ENCODE data around the gene BHLHE40. TPM values are rescaled to one million over a fixed set of nuclear protein-coding genes. Genes with fewer than 3 reads are reported as not detected.

The BHLHE40 gene
- total RNA-seq, 3 donors from 2014 or later = 13.8 to 177 (median 135) TPM

DNA sequence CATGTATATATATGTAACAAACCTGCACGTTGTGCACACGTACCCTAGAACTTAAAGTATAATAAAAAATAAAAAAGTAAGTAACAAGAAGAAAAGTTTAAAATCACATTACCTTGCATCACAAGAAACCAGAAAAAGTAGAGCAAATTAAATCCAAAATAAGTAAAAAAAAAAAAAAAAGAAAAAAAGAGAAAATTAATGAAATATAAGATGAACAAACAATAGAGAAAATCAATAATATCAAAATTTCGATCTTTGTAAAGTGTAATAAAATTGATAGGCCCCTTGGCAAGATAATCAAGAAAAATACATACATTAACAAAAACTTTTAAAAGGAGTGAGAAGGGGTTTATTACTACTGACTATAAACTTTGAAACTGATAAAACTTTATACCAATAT lies 7.4 kb upstream of the BHLHE40 start:
- Histone ChIP-seq H3K27me3 (no peaks in the 10 kb centered on the region), H3K4me3 (no peak overlapping the region), H3K27ac (no peak overlapping the region), H3K36me3 (no peaks in the 10 kb centered on the region), H3K4me1 (no peaks in the 10 kb centered on the region), H3K9me3 (no peaks in the 10 kb centered on the region)
- no peak for TF ChIP-seq POLR2A (IDR thresholded peaks at IDR 0.05)
- TF ChIP-seq POLR2AphosphoS5 (IDR thresholded peaks at IDR 0.05) = no peak
- TF ChIP-seq, protein P1, sequence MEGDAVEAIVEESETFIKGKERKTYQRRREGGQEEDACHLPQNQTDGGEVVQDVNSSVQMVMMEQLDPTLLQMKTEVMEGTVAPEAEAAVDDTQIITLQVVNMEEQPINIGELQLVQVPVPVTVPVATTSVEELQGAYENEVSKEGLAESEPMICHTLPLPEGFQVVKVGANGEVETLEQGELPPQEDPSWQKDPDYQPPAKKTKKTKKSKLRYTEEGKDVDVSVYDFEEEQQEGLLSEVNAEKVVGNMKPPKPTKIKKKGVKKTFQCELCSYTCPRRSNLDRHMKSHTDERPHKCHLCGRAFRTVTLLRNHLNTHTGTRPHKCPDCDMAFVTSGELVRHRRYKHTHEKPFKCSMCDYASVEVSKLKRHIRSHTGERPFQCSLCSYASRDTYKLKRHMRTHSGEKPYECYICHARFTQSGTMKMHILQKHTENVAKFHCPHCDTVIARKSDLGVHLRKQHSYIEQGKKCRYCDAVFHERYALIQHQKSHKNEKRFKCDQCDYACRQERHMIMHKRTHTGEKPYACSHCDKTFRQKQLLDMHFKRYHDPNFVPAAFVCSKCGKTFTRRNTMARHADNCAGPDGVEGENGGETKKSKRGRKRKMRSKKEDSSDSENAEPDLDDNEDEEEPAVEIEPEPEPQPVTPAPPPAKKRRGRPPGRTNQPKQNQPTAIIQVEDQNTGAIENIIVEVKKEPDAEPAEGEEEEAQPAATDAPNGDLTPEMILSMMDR (IDR thresholded peaks at IDR 0.05) = no peak
- intact Hi-C loops (cut with DNase I; ENCODE audit: low total_unique reads) = no loop called here
- DNase-seq (ENCODE audit: low spot score in 2 of 2) = no peak

DNA sequence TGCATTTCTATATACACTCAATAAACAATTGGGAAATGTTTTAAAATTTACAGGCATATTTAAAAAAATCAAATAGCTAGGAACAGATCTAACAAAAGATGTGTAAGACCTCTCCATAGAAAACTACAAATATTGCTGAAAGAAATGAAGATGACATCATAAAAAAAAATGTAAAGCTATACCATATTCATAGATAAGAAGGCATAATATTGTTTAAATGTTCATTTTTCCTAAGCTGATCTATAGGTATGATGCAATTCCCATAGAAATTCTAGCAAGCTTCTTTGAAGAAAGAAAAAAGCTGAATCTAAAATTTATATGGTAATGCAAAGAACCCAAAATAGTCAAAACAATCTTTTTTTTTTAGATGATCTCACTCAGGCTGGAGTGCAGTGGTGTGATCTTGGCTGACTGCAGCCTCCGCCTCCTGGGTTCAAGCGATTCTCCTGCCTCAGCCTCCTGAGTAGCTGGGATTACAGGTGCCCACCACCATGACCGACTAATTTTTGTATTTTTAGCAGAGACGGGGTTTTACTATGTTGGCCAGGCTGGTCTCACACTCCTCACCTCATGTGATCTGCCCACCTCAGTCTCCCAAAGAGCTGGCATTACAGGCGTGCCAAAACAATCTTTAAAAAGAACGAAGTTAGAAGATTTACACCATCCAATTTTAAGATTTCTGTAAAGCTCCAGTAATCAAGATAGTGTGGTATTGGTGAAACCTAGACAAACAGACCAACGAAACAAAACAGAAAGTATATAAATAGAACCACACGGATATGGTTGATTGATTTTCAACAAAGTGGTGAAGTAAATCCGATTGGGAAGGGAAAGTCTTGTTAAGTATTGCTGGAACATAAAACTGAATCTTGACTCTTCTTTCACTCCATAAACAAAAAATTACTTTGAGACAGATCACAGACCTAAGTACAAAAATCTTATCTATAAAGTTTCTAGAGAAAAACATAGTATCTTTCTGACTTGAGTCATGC lies 6.3 kb upstream of the BHLHE40 start:
- no peaks in the 10 kb centered on the region for H3K27me3 ChIP-seq
- intact Hi-C loops (cut with DNase I; ENCODE audit: low total_unique reads) = no loop called here
- no peak overlapping the region for H3K27ac ChIP-seq
- no peaks in the 10 kb centered on the region for H3K4me1 ChIP-seq
- H3K4me3 ChIP-seq = no peak overlapping the region
- TF ChIP-seq POLR2A (IDR thresholded peaks at IDR 0.05) = no peak
- no peak for TF ChIP-seq POLR2AphosphoS5 (IDR thresholded peaks at IDR 0.05)
- TF ChIP-seq, protein P1 (IDR thresholded peaks at IDR 0.05) = no peak
- no peaks in the 10 kb centered on the region for H3K36me3 ChIP-seq
- no peaks in the 10 kb centered on the region for H3K9me3 ChIP-seq
- no peak for DNase-seq (ENCODE audit: low spot score in 2 of 2)

DNA sequence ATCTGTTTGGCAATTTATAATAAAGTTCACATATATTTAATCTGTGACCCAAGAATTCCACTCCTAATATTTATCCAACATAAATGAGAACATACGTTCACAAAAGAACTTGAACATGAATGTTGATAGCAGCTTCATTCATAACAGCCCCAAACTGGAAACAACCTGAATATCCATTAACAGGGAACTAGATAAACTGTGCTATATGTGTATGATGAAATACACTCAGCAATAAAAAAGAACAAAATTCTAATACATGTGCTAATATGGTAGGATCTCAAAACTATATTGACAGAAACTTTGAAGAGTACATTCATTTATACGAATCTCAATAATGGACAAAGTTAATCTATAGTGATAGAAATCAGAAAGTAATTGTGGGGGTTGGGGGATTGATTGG lies 5.1 kb upstream of the BHLHE40 start:
- Histone ChIP-seq H3K9me3 (no peaks in the 10 kb centered on the region), H3K36me3 (no peaks in the 10 kb centered on the region), H3K27me3 (no peaks in the 10 kb centered on the region), H3K4me3 (no peak overlapping the region), H3K4me1 (no peaks in the 10 kb centered on the region), H3K27ac (no peak overlapping the region)
- TF ChIP-seq POLR2AphosphoS5 (IDR thresholded peaks at IDR 0.05) (no peak), POLR2A (IDR thresholded peaks at IDR 0.05) (no peak)
- TF ChIP-seq, protein P1 (IDR thresholded peaks at IDR 0.05) = no peak
- intact Hi-C loops (cut with DNase I; ENCODE audit: low total_unique reads) = no loop called here
- DNase-seq (ENCODE audit: low spot score in 2 of 2) = no peak

DNA sequence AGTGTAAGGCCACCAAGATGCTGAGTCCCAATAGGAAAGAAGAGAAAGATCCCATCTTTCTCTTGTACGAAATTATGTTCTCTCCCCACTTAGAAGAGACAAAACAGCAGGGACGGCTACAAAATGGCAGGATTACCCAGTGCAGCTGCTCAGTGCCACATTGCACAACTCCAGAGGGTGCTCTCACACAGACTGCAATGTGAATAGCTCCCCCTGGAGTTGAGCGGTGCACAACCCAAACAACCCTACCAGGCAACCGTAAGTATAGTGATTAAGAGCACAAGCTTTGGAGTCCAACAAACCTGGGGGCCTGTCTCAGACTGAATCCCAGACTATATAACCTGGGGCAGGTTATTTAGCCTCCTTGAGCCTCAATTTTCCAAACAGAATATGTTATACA lies 3.1 kb upstream of the BHLHE40 start:
- intact Hi-C loops (cut with DNase I; ENCODE audit: low total_unique reads) = loop anchor here (5.0 kb wide), 1 partner anchor 249 kb away; no protein-coding TSS in a partner anchor
- Histone ChIP-seq H3K4me1 (no peaks in the 10 kb centered on the region), H3K27me3 (no peaks in the 10 kb centered on the region), H3K36me3 (no peaks in the 10 kb centered on the region), H3K9me3 (no peaks in the 10 kb centered on the region), H3K27ac (peak overlapping the region; percentile 97 to 100), H3K4me3 (no peak overlapping the region)
- DNase-seq (ENCODE audit: low spot score in 2 of 2) = no peak
- no peak for TF ChIP-seq POLR2A (IDR thresholded peaks at IDR 0.05)
- TF ChIP-seq, protein P1 (IDR thresholded peaks at IDR 0.05) = peak in 2 of 3 donors; percentile 11 to 25
- no peak for TF ChIP-seq POLR2AphosphoS5 (IDR thresholded peaks at IDR 0.05)
